ENCODE results near the gene NTM.

DNA sequence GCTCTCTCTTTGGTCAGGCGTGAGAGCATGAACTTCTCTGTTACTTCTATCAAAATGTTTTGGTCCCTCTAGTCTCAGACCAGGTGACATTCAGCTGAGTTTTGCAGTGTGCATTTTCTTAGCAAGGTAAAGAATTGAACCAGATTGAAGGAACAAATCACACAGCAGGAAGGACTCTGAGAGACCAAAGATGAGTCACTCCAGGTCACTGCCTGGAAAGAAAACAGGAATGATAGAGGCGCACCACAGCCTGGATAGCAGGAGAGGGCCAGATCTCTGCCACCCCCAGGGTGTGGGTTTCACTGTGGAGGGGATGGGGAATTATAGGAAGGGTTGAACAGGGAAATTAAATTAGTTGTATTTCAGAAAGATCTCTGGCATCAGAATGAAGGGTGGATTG lies 788.3 kb downstream of the NTM start:
- TF ChIP-seq TAF1 (IDR thresholded peaks at IDR 0.05; ENCODE audit: low read depth) (no peak), SMC3 (conservative IDR thresholded peaks at IDR 0.05; ENCODE audit: poor library complexity) (no peak), MXI1 (conservative IDR thresholded peaks at IDR 0.05; ENCODE audit: poor library complexity, severe bottlenecking) (no peak)

Measured in neural cell (in vitro differentiated cells).